Putamen (tissue), 1 donor: ENCODE measurements around the gene ZFP36L1.
A peak's percentile ranks its signal among the peaks of the same experiment; 100 is the strongest.

Source experiments
- DNase-seq: peaks from one replicate; pipeline ENCODE4 v3.0.0-alpha.2; 2016; ENCODE audit warnings: low spot score

Gene ZFP36L1

DNA sequence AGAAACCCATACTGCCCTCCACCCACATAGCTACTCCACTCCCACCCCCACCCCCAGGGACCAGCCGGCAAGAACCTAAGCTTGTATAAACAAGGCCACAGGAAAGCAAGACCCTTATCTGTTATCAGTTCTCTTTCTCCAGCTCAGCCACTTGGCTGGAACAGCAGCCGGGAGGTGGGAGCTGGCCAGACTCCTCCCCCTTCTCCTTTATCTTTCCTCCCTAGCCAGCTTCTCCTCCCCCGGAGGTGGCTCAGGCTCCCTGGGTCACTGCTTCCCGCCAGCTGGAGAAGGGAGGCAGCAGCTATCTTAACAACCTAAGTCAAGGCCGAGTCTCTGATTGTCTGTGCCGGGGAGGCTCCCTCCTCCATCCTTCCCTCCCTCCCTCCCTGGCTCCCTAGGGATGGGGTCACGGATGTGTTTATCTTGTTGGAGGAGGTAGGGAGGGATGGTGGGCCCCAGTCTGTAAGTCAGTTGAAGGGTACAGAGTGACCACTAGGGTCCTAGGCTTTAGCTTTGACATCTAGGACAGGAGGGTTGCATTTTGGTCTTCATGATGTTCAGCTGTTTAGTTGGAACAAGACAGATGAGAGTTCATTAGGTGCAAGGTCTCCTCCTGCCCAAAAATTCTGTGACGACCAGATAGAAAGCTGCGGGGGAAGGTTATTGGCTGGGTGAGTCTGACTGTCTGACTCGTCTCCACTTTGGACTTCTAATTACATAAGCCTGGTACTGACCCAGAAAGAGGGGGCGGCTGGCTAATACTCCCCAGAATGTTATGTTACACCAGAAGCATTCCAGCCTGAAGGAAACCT, 29.7 kb downstream of the ZFP36L1 start:
- DNase-seq, result no peak

DNA sequence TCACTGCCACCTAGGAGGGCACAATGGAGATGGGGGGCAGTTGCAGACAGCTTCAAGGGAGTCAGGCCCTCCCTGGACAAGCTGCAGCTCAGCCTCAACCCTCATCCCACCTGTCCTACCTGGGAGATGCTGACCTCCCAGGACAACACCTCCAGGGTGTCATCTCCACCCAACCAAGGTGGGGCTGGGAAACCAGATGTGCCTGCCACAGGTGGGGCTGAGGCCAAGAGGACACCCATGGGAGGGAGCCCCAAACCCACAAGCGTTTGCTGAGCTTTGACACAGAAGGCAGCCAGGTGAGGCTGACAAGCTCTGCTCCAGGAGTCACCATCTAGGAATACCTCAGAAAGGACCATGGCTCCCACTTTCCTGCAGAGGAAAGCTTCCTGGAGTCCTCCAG, 31.5 kb downstream of the ZFP36L1 start:
- no peak for DNase-seq

DNA sequence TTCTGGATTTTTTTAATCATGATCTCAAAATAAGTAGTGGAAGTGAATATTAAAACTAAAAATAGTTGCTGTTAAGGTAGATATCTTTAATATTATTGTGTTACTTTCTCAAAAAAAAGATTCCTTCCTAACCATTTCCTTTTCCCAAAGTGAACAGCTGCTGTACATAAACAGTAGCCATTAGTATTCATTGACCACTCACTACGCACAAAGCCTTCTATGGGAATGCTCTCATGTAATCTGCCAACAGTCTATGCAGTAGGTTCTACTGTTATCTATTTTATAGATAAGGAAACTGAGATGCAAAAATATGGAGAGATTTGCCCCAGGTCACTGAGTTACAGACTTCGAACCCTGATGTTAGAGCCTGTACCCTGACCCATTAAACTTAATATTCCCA, 32.1 kb downstream of the ZFP36L1 start:
- DNase-seq, result no peak

- DNase-seq, result no peak
These were observed 32.9 kb downstream of the ZFP36L1 start for GRCh38 chr14:68759937-68760336.

- no peak for DNase-seq
These were observed 33.8 kb downstream of the ZFP36L1 start for GRCh38 chr14:68759017-68759560.

DNA sequence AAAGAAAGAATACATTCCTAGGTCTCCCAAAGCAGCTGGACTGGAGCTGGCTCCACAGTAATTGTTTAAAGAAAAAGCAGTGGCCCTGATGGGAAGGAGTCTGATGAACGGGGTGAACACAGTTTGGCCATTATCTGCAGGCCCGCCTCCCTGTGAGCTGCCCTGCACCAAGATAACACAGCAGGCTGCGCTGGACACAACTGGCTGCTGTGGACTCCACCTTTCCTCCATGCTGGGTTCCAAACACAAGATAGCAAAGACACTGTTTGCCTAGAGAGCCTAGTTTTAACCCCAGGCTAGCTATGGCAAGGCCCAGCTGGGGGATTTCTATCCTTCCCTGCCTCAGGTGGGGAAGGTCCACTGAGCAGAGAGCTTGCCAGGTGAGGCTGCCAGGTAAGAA, 34.6 kb downstream of the ZFP36L1 start:
- DNase-seq, result no peak

DNA sequence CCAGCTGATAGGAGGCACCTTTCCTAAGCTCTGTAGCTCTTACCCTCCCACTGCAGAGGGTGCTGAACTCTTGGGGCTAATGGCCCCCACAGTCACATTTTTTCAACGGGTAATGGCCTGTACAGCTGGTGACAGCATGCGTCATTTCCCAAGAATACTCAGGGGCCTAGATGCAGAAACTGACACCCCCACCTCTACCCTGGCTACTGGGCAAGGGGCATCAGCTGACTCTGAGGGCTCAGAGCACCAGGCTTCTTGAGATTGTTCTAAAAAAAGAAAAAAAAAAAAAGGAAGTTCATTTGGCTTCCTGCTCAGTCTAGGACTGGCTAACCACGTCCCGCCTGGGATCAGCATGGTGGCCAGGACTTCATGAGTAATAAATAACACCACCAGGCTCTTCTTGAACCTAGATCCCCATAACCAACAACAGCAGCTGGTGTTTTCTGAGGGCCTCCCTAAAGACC, 35.2 kb downstream of the ZFP36L1 start:
- DNase-seq, result peak; percentile 47

- no peak for DNase-seq
These were observed 36.1 kb downstream of the ZFP36L1 start for GRCh38 chr14:68756734-68757133.

DNA sequence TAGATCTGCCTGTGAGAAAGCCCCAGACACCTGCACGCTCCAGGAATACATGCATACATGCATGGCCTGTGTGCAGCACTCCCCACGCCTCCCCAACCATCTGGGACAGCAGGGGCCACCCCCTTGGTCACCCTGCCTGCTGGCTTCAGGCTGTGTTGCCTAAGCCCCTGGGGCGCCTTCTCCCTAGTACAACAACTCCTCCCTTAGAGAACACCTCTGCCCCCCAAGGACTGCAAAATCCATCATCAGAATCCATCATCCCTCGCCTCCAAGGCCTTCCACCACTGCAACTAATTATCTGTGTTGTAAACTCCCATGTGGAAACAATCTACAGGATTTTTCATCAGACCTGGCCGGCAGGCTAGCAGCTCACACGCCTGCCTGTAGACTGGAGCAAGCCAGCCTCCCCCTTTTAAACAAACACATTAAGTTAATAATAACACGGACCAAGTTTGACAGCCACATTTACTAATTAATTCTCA, 36.8 kb downstream of the ZFP36L1 start:
- DNase-seq, result no peak

GRCh38 chr14:68755016-68755353, 37.9 kb downstream of the ZFP36L1 start:
- no peak for DNase-seq

GRCh38 chr14:68753690-68754089, 39.2 kb downstream of the ZFP36L1 start:
- DNase-seq, result no peak

GRCh38 chr14:68752271-68753006, 40.4 kb downstream of the ZFP36L1 start:
- DNase-seq, result no peak

- DNase-seq, result no peak
These were observed 43.1 kb downstream of the ZFP36L1 start for GRCh38 chr14:68749487-68750475.

DNA sequence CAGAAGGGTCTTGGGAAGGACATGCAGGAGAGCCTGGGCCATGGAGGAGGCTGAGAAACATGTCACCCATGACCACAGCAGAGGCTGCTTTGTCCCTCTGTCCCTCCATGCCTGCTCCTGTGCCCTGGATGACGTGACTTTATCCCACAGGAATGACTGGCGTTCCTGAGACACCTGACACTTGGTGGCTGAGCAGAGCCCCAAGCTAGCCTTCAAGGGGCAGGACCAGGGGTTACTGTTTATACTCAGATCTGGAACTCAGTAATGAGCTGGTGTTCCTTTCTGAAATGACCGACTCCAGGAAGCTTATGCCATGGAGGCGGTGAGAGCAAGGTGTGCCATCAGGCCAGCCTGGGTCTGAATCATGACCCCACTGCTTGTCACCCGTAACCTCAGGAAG, 44.2 kb downstream of the ZFP36L1 start:
- no peak for DNase-seq

DNA sequence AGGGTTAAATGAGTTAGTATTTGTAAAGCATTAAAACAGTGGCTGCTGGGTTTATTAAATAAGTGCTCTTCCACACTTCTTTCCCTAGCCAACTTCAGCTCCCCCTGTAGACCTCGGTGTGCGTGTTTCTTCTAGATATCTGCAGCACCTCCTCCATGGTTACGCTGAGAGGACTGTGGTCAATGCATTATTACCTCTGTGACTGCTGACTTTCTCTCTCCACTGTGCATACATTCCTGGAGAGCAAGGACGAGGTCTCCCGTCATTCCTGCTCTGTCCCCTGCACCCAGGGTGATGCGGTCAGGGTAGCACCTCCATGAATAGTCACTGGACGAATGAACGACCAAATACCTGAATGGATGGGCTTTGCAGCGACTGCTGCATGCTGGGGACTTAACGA, 44.6 kb downstream of the ZFP36L1 start:
- no peak for DNase-seq

DNA sequence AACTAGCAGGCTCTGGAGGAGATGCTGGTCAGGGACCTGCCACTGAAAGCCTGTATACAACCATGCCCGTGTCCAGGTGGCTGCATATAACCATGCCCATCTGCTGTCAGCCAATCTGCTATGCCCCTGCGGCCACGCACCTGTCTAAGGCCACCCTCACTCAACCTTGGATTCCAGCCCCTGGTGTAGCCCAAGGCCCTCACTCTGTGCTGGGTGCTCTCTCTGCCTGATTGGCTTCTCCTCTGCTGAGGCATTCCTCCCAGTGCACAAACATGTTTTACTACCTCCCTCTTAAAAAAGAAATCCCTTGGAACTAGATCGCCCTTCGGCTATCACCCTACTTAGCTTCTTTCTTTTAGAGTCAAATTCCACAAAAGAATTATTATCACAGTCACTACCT, 45.5 kb downstream of the ZFP36L1 start:
- no peak for DNase-seq

GRCh38 chr14:68744613-68745012, 48.3 kb downstream of the ZFP36L1 start:
- no peak for DNase-seq

GRCh38 chr14:68741839-68742470, 50.9 kb downstream of the ZFP36L1 start:
- DNase-seq, result peak; percentile 34

GRCh38 chr14:68741477-68741791, 51.4 kb downstream of the ZFP36L1 start:
- no peak for DNase-seq

DNA sequence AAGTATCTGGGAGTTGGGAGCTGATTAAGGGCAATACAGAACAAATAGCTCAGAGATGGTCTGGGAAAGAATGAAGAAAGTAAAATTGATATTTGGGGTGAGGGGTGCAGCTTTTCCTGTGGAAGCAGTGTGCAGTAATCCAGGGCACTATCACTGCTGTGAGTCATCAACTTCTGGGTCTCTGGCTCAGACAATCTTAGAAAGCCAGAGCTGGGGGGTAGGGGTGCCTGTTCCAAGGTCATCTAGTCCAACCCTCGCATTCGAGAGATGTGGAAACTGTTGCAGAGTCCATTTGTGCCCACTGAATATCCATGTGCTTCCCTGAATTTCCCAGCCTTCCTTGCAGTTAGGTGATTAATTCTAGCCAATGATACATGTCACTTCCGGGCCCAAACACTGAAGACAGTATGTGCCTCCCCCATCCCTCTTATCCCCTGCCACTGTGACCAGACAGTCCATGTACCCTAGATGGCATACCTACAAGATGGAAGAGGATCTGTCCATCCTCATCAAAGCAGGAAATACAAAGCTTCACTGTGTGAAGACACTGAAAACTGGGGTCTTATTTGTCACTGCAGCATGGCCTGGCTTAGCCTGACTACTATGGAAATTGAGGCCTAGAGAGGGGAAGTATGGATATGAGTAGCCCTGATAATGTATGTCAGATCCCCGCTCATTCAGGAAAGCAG, 51.9 kb downstream of the ZFP36L1 start:
- no peak for DNase-seq

- no peak for DNase-seq
These were observed 53.2 kb downstream of the ZFP36L1 start for GRCh38 chr14:68739701-68740100.
